Trophoblast cell (in vitro differentiated cells and primary cell): ENCODE results near the gene SLIT3.

Experiments
- DNase-seq, 2 donors: peaks; one replicate each; pipeline ENCODE4 v3.0.0-alpha.2; 2016
- H2AFZ ChIP-seq: 2 replicates; pipeline ENCODE4 v1.6.1; 2013; ENCODE audit warnings: low read length, moderate library complexity, mild to moderate bottlenecking; ENCODE audit not compliant: insufficient read depth, poor library complexity
- H2AK5ac ChIP-seq: 2 replicates; pipeline ENCODE4 v1.6.1; 2013; ENCODE audit warnings: mild to moderate bottlenecking, low read length
- H2BK120ac ChIP-seq: 2 replicates; pipeline ENCODE4 v1.6.1; 2013; ENCODE audit warnings: low read length, mild to moderate bottlenecking, moderate library complexity; ENCODE audit not compliant: insufficient read depth, poor library complexity
- H2BK12ac ChIP-seq: 2 replicates; pipeline ENCODE4 v1.6.1; 2013; ENCODE audit warnings: mild to moderate bottlenecking, low read length, moderate library complexity
- H2BK5ac ChIP-seq: 2 replicates; pipeline ENCODE4 v1.6.1; 2013; ENCODE audit warnings: low read length, low read depth, moderate library complexity, mild to moderate bottlenecking; ENCODE audit not compliant: poor library complexity
- H3K14ac ChIP-seq: 2 replicates; pipeline ENCODE4 v1.6.1; 2013; ENCODE audit warnings: mild to moderate bottlenecking, low read length
- H3K18ac ChIP-seq: 2 replicates; pipeline ENCODE4 v1.6.1; 2013; ENCODE audit warnings: mild to moderate bottlenecking, low read length
- H3K23ac ChIP-seq: 2 replicates; pipeline ENCODE4 v1.6.1; 2013; ENCODE audit warnings: low read length
- H3K27ac ChIP-seq: 2 replicates; pipeline ENCODE4 v1.5.1; 2013; ENCODE audit warnings: low read depth, mild to moderate bottlenecking, inconsistent platforms, low read length, moderate library complexity
- H3K27me3 ChIP-seq: 2 replicates; pipeline ENCODE4 v1.6.1; 2013; ENCODE audit warnings: inconsistent platforms, mild to moderate bottlenecking, low read length, moderate library complexity; ENCODE audit not compliant: insufficient read depth
- H3K36me3 ChIP-seq, 2 experiments: 1 replicate in 1 of 2; 2 replicates in 1 of 2; pipeline ENCODE4 v1.6.1; 2013; ENCODE audit warnings: low read length in 2 of 2, mild to moderate bottlenecking in 2 of 2, moderate library complexity in 1 of 2; ENCODE audit not compliant: insufficient read depth in 2 of 2, control insufficient read depth in 1 of 2
- H3K4ac ChIP-seq: 2 replicates; pipeline ENCODE4 v1.6.1; 2013; ENCODE audit warnings: low read depth, mild to moderate bottlenecking, low read length, moderate library complexity
- H3K4me1 ChIP-seq, 2 experiments: 1 replicate in 1 of 2; 2 replicates in 1 of 2; pipeline ENCODE4 v1.6.1; 2013; ENCODE audit warnings: low read length in 2 of 2, mild to moderate bottlenecking in 2 of 2, moderate library complexity in 1 of 2; ENCODE audit not compliant: insufficient read depth in 2 of 2, control insufficient read depth in 1 of 2
- H3K4me2 ChIP-seq: 2 replicates; pipeline ENCODE4 v1.6.1; 2013; ENCODE audit warnings: inconsistent platforms, mild to moderate bottlenecking, low read length, moderate library complexity
- H3K4me3 ChIP-seq: 2 replicates; pipeline ENCODE4 v1.5.1; 2013; ENCODE audit warnings: mild to moderate bottlenecking, low read depth, low read length, inconsistent platforms
- H3K79me1 ChIP-seq: one replicate; pipeline ENCODE4 v1.6.1; 2013; ENCODE audit warnings: low read length
- H3K79me2 ChIP-seq: 2 replicates; pipeline ENCODE4 v1.6.1; 2013; ENCODE audit warnings: low read length, mild to moderate bottlenecking; ENCODE audit not compliant: control insufficient read depth, insufficient read depth, poor library complexity
- H3K9ac ChIP-seq: 2 replicates; pipeline ENCODE4 v1.6.1; 2013; ENCODE audit warnings: mild to moderate bottlenecking, low read length
- H3K9me3 ChIP-seq: 2 replicates; pipeline ENCODE4 v1.6.1; 2013; ENCODE audit warnings: low read depth, mild to moderate bottlenecking, control low read depth, inconsistent platforms, low read length; ENCODE audit not compliant: insufficient read depth
- H4K12ac ChIP-seq: 2 replicates; pipeline ENCODE4 v1.6.1; 2013; ENCODE audit warnings: low read depth, mild to moderate bottlenecking, low read length, moderate library complexity
- H4K8ac ChIP-seq: 2 replicates; pipeline ENCODE4 v1.6.1; 2013; ENCODE audit warnings: low read depth, mild to moderate bottlenecking, low read length, moderate library complexity
- H4K91ac ChIP-seq: one replicate; pipeline ENCODE4 v1.6.1; 2013; ENCODE audit warnings: low read depth, mild to moderate bottlenecking, low read length, moderate library complexity
- WGBS: extraction: QIAGEN DNeasy Blood & Tissue Kit; methylation state at CpG from one replicate; pipeline ENCODE4 v1.1.7; 2013; ENCODE audit warnings: missing lambda C conversion rate; ENCODE audit not compliant: insufficient read length, insufficient coverage; ENCODE audit errors: extremely low coverage; 5-methylcytosine and 5-hydroxymethylcytosine counted together

The SLIT3 gene

DNA sequence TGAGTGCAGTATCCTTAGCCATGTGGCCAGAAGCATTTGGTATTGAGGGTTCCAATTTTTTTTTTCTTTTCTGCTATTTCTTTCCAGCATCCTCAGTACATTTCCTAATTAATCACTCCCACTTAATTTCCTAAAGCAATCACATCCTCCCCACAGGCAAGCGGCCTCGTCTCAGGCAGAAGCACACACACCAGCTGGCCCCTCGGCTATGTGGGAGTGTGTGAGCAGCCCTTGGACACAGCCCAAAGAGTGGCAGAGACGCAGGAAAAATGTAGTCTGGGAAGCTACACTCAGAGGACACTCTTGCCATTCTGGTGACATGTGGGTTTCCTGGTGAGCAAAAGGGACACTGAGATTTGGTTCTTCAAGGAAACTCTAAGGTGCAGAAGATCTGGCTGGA lies 20.7 kb downstream of the SLIT3 start:
- H3K79me2 ChIP-seq: no peaks in the 10 kb centered on the region
- H2AFZ ChIP-seq: no peak overlapping the region
- H3K27me3 ChIP-seq: no peaks in the 10 kb centered on the region
- H3K18ac ChIP-seq: no peak overlapping the region
- no peak overlapping the region for H3K4me3 ChIP-seq
- H3K23ac ChIP-seq: no peak overlapping the region
- H3K14ac ChIP-seq: no peak overlapping the region
- no peaks in the 10 kb centered on the region for H3K79me1 ChIP-seq
- H3K9me3 ChIP-seq: peaks cover 2% of the 10 kb centered on the region
- H2BK5ac ChIP-seq: no peak overlapping the region
- H4K91ac ChIP-seq: no peak overlapping the region
- DNase-seq: no peak
- peaks cover 6 to 14% of the 10 kb centered on the region in 2 experiments for H3K36me3 ChIP-seq
- no CpG with 5 or more reads among the region's 4 CpGs for WGBS
- H3K4me1 ChIP-seq: no peaks in the 10 kb centered on the region
- no peak overlapping the region for H2AK5ac ChIP-seq
- no peak overlapping the region for H3K4ac ChIP-seq
- no peak overlapping the region for H4K8ac ChIP-seq
- no peak overlapping the region for H4K12ac ChIP-seq
- H2BK12ac ChIP-seq: no peak overlapping the region
- H3K4me2 ChIP-seq: no peak overlapping the region
- H3K27ac ChIP-seq: no peak overlapping the region
- no peak overlapping the region for H3K9ac ChIP-seq
- no peak overlapping the region for H2BK120ac ChIP-seq

DNA sequence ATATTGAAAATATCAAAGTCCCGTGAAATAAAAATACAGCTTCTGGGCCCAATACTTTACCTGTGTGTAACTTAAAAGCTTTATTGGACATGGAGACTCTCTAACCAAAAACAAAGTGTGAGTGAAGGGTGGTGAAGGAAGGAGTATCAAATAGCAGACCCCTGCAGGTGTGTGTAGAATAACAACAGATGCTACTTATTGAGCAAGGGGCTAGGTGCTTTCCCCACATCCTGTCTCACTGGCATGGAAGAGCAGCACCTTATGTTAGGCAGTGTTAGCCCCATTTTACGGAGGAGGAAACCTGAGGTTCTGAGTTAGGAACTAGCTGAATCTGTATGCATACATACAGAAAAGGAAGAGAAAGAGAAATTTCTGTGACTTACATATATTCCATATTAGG lies 21.8 kb downstream of the SLIT3 start:
- Histone ChIP-seq H4K12ac (no peak overlapping the region), H3K79me2 (no peaks in the 10 kb centered on the region), H3K9me3 (peaks cover 2% of the 10 kb centered on the region), H2BK5ac (no peak overlapping the region), H2BK12ac (no peak overlapping the region), H4K91ac (no peak overlapping the region), H3K9ac (no peak overlapping the region), H2AK5ac (no peak overlapping the region), H3K27me3 (no peaks in the 10 kb centered on the region), H3K4me1 (no peaks in the 10 kb centered on the region), H3K36me3 (peaks cover 6 to 15% of the 10 kb centered on the region in 2 experiments), H3K4ac (no peak overlapping the region), H2AFZ (no peak overlapping the region), H3K23ac (no peak overlapping the region), H3K14ac (no peak overlapping the region), H3K27ac (no peak overlapping the region), H2BK120ac (no peak overlapping the region), H3K4me3 (no peak overlapping the region), H4K8ac (no peak overlapping the region), H3K79me1 (no peaks in the 10 kb centered on the region), H3K18ac (no peak overlapping the region), H3K4me2 (no peak overlapping the region)
- WGBS: no CpG with 5 or more reads among the region's 2 CpGs
- DNase-seq: no peak

DNA sequence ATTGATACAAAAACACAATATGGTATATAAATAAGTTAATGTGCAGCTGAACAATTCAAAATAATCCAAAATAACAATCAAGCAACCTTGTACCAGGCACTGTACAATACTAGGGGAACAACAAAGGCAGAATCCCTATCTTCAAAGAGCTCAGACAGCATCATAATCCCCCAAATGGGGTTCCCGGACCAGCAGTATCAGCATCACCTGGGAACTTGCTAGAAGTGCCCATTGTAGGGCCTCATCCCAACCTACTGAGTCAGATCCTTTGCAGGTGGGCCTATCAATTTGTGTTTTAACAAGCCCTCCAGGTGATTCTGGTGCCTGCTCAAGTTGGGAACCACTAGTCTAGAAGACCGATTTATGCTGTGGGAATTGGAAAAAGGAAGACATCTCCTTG lies 27.1 kb downstream of the SLIT3 start:
- H3K4ac ChIP-seq: no peak overlapping the region
- H2BK12ac ChIP-seq: no peak overlapping the region
- no peaks in the 10 kb centered on the region for H3K79me1 ChIP-seq
- H3K14ac ChIP-seq: no peak overlapping the region
- H3K23ac ChIP-seq: no peak overlapping the region
- H2BK120ac ChIP-seq: no peak overlapping the region
- no peak overlapping the region for H2AFZ ChIP-seq
- H3K27me3 ChIP-seq: no peaks in the 10 kb centered on the region
- no peak overlapping the region for H4K8ac ChIP-seq
- DNase-seq: no peak
- no peaks in the 10 kb centered on the region for H3K79me2 ChIP-seq
- no peak overlapping the region for H2BK5ac ChIP-seq
- H4K91ac ChIP-seq: no peak overlapping the region
- no peaks in the 10 kb centered on the region for H3K9me3 ChIP-seq
- H3K36me3 ChIP-seq: peaks cover 3 to 13% of the 10 kb centered on the region in 2 experiments
- H3K4me3 ChIP-seq: no peak overlapping the region
- H3K4me2 ChIP-seq: no peak overlapping the region
- no CpG with 5 or more reads among the region's 2 CpGs for WGBS
- H4K12ac ChIP-seq: no peak overlapping the region
- H2AK5ac ChIP-seq: no peak overlapping the region
- no peak overlapping the region for H3K27ac ChIP-seq
- H3K9ac ChIP-seq: no peak overlapping the region
- H3K4me1 ChIP-seq: peaks cover 6 to 8% of the 10 kb centered on the region in 2 experiments
- H3K18ac ChIP-seq: no peak overlapping the region

DNA sequence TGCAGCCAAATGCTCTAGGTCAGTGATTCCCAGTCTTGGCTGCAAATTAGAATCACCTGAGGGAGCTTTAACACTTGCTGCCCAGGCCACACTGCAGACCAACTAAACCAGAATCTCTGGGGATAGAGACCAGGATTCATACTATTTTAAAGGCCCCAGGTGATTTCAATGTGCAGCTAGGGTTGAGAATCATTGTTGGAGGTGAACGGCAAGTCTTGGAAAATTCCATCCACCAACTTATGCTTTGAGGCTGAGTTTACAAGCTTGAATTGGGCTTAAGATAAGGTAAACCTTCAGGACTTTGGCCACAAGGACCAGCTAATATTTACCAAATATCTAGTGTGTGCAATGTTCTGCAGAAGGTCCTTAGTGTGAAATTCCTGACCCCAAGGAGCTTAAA lies 27.5 kb downstream of the SLIT3 start:
- H3K9me3 ChIP-seq: no peaks in the 10 kb centered on the region
- H3K23ac ChIP-seq: no peak overlapping the region
- H2AK5ac ChIP-seq: no peak overlapping the region
- no peak overlapping the region for H4K91ac ChIP-seq
- H3K4ac ChIP-seq: no peak overlapping the region
- DNase-seq: no peak
- no peak overlapping the region for H2BK5ac ChIP-seq
- no peak overlapping the region for H2BK120ac ChIP-seq
- no peaks in the 10 kb centered on the region for H3K79me2 ChIP-seq
- no peaks in the 10 kb centered on the region for H3K79me1 ChIP-seq
- H3K27me3 ChIP-seq: no peaks in the 10 kb centered on the region
- no peak overlapping the region for H2BK12ac ChIP-seq
- H3K14ac ChIP-seq: no peak overlapping the region
- H4K12ac ChIP-seq: no peak overlapping the region
- WGBS: no CpG with 5 or more reads among the region's 1 CpG
- no peak overlapping the region for H3K9ac ChIP-seq
- no peak overlapping the region for H4K8ac ChIP-seq
- H2AFZ ChIP-seq: no peak overlapping the region
- H3K4me1 ChIP-seq: peaks cover 6 to 8% of the 10 kb centered on the region in 2 experiments
- H3K36me3 ChIP-seq: peaks cover 3 to 13% of the 10 kb centered on the region in 2 experiments
- H3K4me3 ChIP-seq: no peak overlapping the region
- H3K18ac ChIP-seq: no peak overlapping the region
- no peak overlapping the region for H3K27ac ChIP-seq
- H3K4me2 ChIP-seq: no peak overlapping the region
